NCI-H1436 treated with DMSO at 0.1 percent for 48 hours (cell line): ENCODE results near the gene KCNJ2.

Experiments
- DNase-seq: peaks from one replicate; lab custom pipeline; 2025; lab: John Stamatoyannopoulos, UW

The KCNJ2 gene

DNA sequence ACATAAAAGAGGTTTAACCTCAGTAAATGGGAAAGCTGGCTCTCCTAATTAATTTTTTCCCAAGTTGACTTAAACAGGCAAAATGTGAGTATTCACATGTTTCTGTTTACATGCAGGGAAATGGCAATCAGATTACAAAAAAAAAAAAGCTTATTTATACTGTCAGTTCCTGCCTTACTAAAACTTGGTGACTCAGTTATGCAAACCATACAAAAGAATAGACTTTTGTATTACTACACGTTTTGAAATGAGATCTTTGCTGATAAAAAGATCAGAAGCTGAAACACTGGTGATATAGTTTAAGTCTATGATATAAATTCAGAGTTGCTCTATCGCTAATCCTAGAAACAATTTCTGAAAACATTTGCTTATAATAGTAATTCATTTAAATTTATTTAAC is 9.4 kb upstream of the KCNJ2 start:
- DNase-seq, result no peak

DNA sequence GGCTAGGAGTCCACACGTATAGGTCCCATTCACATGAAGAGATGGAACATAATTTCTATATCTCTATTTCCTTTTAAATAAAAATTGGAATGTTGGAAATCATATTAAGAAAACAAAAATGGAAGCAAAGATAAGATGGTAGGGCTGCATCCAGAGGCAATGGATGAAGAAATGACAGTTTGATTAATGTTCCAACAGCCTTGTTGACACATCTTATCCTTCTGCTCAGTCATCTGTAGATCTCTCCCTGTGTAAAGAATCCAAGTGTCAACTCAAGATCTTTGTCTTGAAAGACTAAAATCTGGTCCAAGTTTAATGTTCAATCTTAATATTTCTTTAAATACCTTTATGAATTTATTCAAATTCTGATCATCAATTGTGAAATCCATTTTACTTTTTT is 7.8 kb upstream of the KCNJ2 start:
- no peak for DNase-seq

DNA sequence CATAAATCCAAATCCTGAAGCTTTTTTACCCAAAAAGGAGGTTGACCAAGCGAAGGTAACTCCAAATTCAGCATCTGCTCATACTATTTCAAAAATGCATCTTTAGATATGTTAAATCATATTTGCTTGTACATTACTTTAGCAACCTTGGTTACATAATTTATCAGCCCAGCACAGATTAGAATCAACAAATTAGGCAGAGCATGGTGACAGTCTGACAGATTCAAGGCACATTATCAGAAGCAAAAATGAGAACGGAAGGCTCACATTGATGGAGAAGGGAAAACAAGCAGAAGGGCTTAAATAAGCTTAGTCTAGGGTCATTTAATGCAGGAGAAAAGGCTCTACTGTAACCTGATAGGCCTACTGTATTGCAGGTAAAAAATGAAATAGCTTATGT is 3.9 kb upstream of the KCNJ2 start:
- DNase-seq, result no peak

DNA sequence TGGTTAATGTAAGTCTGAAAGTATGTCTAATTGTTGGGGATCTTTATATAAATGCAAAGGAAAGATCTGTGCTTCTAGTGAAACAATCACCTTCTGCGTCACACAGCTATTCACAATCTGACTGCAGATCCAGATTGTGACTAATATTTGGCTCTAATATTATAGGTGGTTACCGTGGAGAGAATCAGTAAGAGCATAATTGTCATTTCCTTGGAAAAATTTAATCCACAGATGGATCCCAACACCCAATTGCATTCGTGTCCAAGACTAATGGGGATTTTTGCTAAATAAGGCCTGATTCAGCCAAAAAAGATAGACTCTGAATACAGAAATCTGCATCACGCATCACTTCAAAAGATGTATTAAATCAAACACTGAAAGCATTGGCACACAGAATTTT is 2.7 kb upstream of the KCNJ2 start:
- no peak for DNase-seq

DNA sequence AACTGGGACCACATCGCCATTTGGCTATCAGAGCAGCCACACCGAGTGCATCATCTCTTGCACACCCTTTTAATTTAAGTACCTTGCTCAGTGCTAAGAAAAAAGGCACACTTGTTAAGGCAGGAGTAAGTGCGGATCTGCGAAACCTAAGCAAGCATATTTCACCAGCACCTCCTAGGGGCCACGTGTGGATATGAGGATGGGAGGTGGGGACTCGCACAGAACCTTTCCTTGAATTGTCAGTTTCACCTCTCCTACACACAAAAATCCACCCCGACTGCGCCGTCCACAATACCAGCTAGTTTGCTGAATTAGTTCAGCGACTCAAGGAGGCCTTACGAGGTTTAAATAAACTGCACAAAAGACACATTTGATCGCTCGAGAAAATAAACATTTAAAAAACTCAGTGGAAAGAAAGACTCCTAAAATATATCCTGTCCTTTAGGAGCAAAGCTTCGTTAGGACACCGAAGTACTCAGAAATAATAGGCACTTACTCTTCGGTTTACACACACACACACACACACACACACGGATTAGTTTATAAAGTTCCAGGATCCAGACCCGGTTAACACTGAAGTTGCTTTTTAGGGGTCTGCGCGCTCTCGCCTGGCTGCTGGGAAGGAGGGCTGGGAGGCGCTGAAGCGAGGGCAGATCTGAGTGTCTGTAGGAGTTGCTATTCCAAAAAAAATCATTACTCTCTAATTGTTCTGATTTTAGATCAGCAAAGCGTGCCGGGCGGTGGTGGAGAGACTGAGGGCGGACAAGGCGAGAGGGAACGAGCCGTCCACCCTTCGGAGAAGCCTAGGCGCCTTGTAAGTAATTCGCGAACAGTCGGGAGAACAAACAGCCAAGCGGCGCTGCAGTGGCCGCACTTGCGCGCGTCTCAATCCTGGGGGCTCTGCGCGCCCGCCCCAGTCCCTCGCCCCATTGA is 1.0 kb upstream of the KCNJ2 start:
- peak; percentile 43 for DNase-seq

DNA sequence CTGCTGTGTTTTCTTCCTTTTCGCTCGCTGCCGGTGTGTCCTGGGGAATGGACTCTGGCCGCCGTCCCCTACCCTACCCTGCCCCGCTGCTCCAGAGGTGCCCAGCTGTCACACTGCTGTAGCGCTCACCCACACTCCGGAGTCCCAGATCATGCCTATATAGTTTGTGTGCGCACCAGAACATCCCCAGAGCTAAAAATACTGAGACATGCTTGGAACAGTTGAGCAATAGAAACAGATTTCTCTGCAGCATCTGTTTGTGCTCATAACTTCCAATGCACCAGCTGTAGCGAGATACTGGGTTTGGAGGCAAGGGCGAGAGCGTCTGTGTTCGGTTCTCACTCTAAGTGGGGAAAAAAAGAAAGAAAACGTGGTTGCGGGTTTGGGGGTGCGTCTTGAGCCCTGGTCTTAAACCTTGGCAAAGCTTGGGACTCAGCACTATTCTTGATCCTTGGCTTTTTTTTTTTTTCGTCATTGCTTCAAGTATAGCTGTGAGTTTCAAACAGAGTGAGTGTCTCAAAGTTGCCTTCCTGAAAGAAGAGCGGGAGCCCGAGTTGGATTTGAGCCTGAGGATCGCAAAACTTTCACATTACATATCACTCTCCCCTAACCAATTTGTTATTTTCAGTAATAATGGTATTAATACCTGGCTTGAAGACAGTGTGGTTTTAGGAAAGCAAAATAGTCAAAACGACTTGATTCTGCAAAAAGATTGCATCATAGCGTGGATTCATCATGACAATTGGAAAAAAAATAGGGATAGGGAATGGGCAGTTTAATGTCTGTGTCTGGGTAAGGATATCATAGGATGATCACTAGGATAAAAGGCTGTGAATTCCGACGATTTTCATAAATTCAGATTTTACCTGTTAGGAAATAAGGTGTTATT is 621 bp downstream of the KCNJ2 start:
- no peak for DNase-seq

DNA sequence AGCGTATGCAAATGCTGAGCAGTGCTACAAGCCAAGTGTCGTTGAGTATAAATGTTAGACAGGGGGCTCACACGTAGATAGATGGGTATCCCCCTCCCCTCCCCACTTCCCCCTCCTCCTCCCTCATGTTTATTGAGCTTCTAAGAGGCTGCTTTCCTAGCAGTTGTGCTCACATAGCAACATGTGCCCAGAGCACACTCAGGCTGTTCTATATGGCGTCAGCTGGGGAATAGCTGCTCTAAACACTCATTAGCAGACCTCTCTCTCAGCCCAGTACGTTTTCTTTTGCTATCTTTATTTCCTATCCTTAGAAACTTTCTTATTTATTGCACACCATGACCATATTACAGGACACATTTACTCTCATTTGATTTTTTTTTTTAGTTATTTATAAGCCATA is 1.8 kb downstream of the KCNJ2 start:
- DNase-seq, result no peak

DNA sequence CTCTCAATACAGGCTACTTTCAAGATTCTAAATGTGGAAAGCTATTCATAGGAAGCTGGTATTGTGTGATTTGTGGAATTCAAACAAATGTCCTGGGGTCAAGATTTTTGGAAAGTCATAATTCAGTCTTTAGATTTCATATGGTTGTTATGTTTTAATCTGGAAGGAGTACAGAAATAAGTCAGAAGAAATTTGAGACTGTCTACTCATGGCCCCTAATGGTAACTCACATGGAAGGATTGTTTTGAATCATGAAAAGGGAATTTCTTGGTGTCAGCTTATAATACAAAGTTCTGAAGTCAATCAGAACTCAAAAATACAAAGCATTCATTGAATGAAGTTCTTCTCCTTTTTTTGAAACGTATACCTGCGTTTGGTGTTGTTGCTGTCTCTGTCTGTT is 3.1 kb downstream of the KCNJ2 start:
- no peak for DNase-seq

DNA sequence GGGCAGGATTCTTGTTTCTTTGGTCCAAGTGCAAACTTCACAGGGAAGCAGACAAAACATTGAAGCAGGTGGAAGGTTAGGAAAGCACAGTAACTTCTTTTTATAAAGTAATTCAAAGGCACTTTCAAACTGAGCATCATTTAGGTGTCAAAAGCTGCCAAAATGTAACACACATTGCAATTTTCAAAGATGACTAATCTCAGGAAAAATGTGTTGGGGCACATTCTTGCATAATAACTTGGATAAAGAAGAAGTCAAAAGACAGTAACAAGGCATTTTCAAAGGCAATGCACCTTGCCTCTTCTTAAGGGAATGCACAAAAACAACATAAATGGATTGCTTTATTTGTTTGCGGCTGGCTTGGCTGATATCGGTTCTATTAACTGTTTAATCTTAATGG is 3.6 kb downstream of the KCNJ2 start:
- DNase-seq, result no peak

DNA sequence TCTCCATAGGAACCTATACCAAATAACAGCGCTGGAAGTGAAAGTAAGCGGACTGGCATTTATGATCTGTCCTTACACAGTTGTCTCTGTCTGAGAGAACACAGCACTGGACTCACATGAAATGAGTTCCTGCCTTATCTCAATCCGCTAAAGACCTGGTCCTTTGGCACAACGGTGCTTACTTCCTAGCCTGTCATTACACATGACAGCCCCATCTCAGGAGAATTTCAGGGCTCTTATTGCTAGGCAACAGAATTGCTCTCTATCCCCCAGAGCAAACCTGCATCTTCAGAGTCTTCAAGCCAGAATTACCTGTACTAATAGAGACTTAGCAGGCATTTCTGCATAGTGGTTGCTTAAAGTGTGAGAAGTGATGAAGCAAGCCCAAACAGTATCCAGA is 4.3 kb downstream of the KCNJ2 start:
- no peak for DNase-seq

DNA sequence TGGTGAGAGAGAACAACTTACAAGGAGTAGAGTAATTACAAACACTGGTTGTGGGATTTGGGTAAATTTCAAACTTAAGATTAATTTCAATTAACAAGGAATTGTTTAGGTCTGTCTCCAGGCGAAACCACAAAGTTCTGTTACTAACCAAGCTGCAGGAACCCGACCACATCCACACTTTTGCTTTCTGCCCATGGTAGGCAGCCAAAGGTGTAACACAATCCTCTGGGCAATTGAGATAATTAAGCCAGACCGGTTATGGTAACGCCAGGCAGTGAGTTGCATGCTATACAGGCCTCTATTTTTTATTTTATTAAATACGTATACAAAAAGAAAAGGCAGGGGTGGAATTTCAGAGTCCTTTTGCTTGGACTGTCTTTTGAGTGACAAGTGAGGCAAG is 12.0 kb downstream of the KCNJ2 start:
- no peak for DNase-seq

DNA sequence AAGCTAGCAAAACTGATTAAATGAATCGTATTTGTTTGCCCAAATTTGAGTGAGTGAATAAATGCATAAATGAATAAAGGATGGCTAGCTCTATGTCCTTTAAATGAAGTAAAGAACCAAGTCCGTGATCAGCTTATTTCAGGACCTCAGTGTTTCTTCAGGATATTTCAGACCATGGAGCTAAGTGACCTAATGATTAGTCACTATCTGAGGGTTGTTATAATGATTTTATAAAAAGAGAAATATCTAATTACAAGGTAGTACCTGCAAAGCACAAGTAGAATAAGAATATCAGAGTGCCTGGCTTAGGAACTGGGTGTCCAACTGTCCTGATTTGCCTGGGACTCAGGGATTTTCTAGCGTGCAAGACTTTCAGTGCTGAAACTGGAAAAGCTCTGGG is 12.5 kb downstream of the KCNJ2 start:
- no peak for DNase-seq

DNA sequence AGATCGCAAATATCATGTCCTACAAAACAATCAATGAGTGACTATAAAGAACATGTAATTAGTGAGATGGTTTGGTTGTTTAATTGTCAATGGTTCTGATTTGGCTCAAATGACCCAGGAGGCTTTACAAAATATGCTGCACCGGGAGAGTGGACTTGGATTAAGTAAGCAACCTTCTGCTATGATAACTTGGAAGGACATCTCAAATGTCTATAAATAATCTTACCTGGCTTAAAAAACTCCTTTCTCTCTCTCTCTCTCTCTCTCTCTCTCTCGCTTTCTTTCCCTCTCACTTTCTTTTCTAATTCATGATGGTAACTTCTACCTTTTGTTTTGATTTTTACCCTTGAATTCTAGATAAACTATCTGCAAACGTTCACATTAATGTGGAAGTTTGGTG is 14.2 kb downstream of the KCNJ2 start:
- no peak for DNase-seq

DNA sequence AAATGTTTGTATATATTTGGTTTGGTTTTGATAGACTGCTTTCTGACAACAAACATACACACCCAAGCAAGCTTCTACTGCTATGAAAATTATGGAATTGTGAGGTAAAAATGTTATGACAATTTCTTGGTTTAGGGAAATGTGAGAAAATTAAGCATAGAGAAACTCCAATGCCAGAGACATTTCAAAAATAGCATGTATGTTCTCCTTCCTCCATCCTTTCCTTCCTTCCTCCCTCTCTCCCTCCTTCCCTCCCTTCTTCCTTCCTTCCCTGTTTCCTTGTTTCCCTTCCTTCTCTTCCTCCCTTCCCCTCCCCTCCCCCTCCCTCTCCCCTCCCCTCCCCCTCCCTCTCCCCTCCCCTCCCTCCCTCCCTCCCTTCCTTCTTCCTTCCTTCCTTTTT is 14.9 kb downstream of the KCNJ2 start:
- DNase-seq, result no peak

DNA sequence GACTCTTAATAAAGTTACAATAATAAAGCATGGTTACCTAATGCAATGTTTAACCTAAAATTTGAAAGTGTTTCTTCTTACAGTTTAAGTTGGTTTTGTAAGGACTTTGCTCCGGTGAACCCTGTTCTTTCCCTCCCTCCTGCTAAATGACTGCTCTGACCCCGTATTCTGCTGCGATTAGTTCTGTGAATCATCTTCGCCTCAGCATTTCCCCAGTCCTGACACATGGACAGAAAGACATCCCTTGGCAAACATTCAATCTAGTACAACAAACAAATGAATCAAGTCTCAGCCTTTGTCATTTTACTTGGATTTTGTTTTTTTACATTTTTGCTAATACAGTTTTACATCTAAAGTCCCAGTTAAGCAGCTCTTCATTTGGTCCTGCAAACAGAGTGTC is 15.4 kb downstream of the KCNJ2 start:
- no peak for DNase-seq

DNA sequence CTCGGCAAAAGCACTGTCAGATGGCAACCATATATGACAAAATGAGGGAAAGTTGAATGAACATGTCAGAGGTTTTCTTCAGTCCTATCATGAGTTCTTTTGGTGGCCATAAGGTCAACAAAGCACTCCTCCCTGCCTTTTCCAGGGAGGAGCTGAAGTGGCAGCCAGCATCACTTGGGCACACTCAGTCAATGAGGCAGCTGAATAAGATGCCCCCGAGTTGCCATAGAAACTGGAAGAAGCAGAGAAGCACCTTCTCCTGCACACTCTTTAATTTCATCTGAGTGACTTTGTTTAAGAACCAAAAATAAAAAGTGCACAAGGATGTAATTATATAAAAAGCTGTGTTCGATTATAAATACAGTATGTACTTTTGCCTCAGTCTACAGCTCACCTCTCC is 16.0 kb downstream of the KCNJ2 start:
- no peak for DNase-seq

DNA sequence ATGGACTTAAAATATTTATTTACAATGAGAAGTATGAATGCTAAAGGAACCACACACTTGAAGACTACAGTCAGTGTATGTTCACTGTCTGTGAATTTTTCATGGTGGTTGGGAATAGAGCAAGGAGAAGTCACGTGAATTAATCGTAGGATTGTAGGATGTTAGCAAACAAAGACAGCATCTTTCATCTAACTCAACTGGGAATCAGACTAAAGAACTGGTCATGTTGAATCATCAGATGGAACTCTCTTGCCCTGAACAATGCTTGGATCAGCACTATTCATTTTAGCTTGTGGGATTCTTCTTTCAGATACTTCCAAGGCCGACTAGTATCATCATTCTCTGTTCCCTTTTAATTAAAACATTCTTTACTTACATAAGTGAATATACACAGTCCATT is 18.1 kb downstream of the KCNJ2 start:
- no peak for DNase-seq

DNA sequence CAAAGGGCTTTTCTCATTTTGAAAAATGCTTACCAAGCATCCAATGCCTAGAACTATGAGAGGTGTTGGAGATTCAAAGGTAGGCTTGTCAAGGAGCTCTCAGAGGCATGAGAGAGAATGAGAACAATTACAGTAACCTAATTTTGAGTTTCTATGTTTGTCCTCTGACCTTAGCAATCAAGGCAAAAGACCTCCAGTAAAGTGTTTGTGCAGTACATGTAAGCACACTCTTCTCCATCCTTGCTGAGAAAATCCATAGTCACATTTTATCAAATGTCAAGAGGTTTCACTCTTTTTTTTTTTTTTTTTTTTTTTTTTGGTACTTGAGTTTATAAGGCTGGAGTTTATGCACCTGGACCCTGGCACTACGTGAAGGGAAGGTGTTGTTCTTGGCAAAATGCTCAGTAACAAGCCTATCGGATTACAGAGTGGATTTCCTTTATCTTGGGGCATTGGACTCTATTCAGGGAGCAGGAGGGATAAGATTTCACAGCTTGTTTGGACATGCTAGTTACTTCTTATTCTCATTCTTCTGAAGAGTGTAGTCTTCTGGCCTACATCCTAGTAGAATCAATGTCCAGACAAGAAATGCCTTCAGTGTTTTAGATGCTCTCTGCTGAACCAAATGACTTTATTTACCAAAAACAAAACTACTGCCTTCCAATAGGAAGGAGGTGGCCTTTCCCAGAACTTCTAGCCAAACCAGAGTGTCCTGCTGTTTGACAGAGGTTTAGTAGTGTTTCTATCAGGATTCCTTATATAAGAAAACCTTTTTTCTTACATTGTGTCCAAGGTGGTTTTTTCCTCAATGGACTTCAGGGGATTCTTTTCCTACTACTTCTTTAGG is 21.9 kb downstream of the KCNJ2 start:
- no peak for DNase-seq

DNA sequence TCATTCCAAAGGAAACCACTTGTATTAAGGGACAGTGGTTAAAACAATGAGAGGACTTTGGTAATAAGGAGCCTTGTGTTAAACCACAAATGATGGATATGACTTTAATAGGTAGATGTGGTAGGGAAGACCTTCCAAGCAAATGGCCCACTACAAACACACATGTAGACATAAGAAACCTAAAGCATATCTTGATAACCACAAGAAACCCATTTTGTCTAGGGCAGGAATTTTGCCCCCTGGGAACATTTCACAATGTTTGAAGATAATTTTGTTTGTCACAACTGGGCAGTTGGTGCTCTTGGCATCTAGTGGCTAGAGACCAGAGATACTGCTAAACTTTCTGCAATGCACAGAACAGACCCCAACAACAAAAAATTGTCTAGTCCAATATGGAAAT is 25.8 kb downstream of the KCNJ2 start:
- DNase-seq, result no peak

DNA sequence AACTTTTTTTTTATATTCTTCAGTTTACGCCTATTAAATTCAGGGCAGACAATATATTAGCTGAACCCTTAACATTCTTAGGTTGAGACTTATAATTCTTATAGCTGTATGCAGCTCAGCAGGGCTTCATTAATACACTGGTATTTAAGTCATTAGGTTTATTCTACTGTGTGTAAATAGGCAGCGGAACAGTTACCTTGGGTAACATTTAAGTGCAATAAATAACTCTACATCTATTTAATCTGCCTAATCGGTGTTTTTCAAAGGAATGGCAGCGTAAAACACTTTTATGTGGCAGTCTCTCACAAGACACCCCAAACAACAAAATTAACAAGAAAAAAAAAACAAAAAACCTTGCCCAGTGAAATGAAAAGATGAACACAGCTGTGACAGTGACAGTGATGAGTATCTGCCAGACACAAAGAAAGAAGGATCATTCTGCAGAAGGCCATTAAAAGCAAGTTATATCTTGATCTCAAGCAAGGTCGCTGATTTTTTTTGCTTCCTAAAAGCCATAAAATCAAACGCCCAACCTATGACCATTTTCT is 32.6 kb downstream of the KCNJ2 start:
- DNase-seq, result no peak

DNA sequence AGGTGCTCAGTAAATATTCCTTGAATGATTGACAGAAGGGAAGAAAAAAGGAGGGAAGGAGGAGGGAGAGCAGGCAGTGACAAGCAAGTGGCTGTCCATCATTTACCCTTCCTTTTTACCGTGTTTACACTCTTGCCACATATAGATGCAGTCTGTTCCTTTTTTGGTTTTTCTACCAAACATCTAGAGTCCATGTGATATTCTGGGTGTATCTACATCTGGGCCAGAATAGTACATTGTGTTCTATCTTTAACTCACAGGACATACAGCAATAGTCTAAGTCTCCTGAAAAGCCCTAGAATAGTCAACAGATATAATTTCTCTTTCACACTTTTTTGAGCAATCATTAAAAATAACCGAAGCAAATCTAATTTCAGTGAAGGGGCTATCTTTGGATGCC is 33.5 kb downstream of the KCNJ2 start:
- no peak for DNase-seq

DNA sequence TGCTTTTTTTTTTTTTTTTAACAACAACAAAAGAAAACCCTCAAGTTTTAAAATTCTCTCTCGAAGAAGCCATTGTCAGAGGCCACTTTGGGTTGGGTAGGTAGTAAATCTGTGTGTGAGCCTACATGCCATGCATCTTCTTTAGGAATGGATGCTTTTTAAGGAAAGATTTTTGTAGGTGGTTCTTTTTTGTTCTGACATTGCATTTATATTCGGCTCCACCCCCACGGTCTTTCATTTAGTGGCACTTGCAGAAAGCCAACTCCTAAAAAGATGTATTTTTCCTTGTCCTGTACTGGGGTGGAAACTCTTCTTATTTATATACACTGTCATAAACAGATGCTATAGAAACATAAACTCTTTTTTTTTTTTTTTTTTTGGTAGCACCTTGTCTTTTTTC is 35.1 kb downstream of the KCNJ2 start:
- no peak for DNase-seq
